ENCODE data around the gene PLEKHA1. TPM values are rescaled to one million over a fixed set of nuclear protein-coding genes. Genes with fewer than 3 reads are reported as not detected.

The PLEKHA1 gene
- total and polyA plus RNA-seq, 2 donors from 2014 or later = 19.5 to 168 TPM

GRCh38 chr10:122468307-122468925 lies 93.9 kb downstream of the PLEKHA1 start:
- Histone ChIP-seq H3K4me3 (ENCODE audit: low read length in 3 of 3) (no peak overlapping the region), H3K9ac (ENCODE audit: low read length in 3 of 3) (no peak overlapping the region), H3K27ac (ENCODE audit: low read depth in 2 of 2, low read length in 2 of 2) (no peak overlapping the region), H3K4me1 (ENCODE audit: control insufficient read depth in 2 of 3, insufficient read depth in 2 of 3, low read depth in 1 of 3, low read length in 3 of 3) (peaks cover 0 to 3% (median 0%) of the 10 kb centered on the region in 3 donors), H3K36me3 (ENCODE audit: control insufficient read depth in 2 of 3, insufficient read depth in 3 of 3, low read length in 3 of 3) (no peaks in the 10 kb centered on the region), H3K27me3 (ENCODE audit: control insufficient read depth, insufficient read depth, low read length) (no peaks in the 10 kb centered on the region), H3K9me3 (ENCODE audit: control insufficient read depth in 2 of 3, insufficient read depth in 1 of 3, low read length in 3 of 3) (no peaks in the 10 kb centered on the region)
- intact Hi-C loops (cut with DNase I) = no loop called here
- no peak for DNase-seq
- FAIRE-seq = no peak
- no peak for TF ChIP-seq CTCF (IDR thresholded peaks at IDR 0.05; ENCODE audit: borderline replicate concordance, extremely low read depth, insufficient read depth)

GRCh38 chr10:122468926-122469781 lies 94.6 kb downstream of the PLEKHA1 start:
- H3K4me3 ChIP-seq (ENCODE audit: low read length in 3 of 3) = no peak overlapping the region
- no peaks in the 10 kb centered on the region for H3K27me3 ChIP-seq (ENCODE audit: control insufficient read depth, insufficient read depth, low read length)
- no peaks in the 10 kb centered on the region for H3K36me3 ChIP-seq (ENCODE audit: control insufficient read depth in 2 of 3, insufficient read depth in 3 of 3, low read length in 3 of 3)
- FAIRE-seq = no peak
- H3K27ac ChIP-seq (ENCODE audit: low read depth in 2 of 2, low read length in 2 of 2) = no peak overlapping the region
- no peak for TF ChIP-seq CTCF (IDR thresholded peaks at IDR 0.05; ENCODE audit: borderline replicate concordance, extremely low read depth, insufficient read depth)
- no peaks in the 10 kb centered on the region for H3K4me1 ChIP-seq (ENCODE audit: control insufficient read depth in 2 of 3, insufficient read depth in 2 of 3, low read depth in 1 of 3, low read length in 3 of 3)
- peak in 1 of 5 donors; percentile 62 for DNase-seq
- no peaks in the 10 kb centered on the region for H3K9me3 ChIP-seq (ENCODE audit: control insufficient read depth in 2 of 3, insufficient read depth in 1 of 3, low read length in 3 of 3)
- intact Hi-C loops (cut with DNase I) = no loop called here
- no peak overlapping the region for H3K9ac ChIP-seq (ENCODE audit: low read length in 3 of 3)

- no peak for TF ChIP-seq CTCF (IDR thresholded peaks at IDR 0.05; ENCODE audit: borderline replicate concordance, extremely low read depth, insufficient read depth)
- no peak overlapping the region for H3K4me3 ChIP-seq (ENCODE audit: low read length in 3 of 3)
- H3K9me3 ChIP-seq (ENCODE audit: control insufficient read depth in 2 of 3, insufficient read depth in 1 of 3, low read length in 3 of 3) = no peaks in the 10 kb centered on the region
- DNase-seq (no peak), FAIRE-seq (no peak)
- no peak overlapping the region for H3K27ac ChIP-seq (ENCODE audit: low read depth in 2 of 2, low read length in 2 of 2)
- no peaks in the 10 kb centered on the region for H3K36me3 ChIP-seq (ENCODE audit: control insufficient read depth in 2 of 3, insufficient read depth in 3 of 3, low read length in 3 of 3)
- no peaks in the 10 kb centered on the region for H3K27me3 ChIP-seq (ENCODE audit: control insufficient read depth, insufficient read depth, low read length)
- H3K9ac ChIP-seq (ENCODE audit: low read length in 3 of 3) = no peak overlapping the region
- intact Hi-C loops (cut with DNase I) = no loop called here
- H3K4me1 ChIP-seq (ENCODE audit: control insufficient read depth in 2 of 3, insufficient read depth in 2 of 3, low read depth in 1 of 3, low read length in 3 of 3) = peaks cover 0 to 2% (median 0%) of the 10 kb centered on the region in 3 donors
Observed at GRCh38 chr10:122469848-122470247, 95.3 kb downstream of the PLEKHA1 start.
